Stimulated activated CD4-positive, alpha-beta T cell treated with anti-CD3 and anti-CD28 coated beads, Interleukin-4, amount 100 ng/mL, for 4 hours (primary cell): ENCODE measurements around the gene SREBF2.

Experiments
- DNase-seq, 2 experiments: peaks; one replicate each; pipeline ENCODE4 v3.0.0-alpha.2; 2020

The SREBF2 gene

DNA sequence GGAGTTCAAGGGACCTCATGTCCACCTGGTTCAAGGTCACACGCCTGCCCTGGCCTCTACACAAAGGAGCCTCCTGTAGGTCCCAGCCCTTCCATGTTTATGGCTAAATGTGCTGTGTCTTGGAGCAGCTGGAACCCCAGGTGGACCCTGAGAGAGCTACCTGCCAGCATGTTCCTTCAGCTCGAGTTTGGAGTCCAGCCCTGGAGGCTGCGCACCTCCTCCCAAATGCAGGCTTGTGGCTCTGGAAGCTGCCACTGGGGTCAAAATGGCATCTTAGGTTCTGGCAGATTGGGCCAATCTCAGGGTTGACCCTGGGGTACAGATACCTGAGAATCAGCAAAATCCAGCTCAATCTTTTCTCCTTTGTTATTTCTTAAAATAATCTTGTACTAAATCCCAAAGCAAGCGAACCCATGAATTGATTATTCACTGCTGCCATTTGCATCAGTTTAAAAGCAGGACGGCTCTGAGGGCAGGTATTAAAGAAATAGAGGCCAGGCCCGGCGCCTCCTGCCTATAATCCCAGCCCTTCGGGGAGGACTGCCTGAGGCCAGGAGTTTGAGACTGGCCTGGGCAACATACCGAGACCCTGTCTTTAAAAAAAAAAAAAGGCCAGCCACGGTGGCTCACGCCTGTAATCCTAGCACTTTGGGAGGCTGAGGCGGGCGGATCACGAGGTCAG, 90.8 kb downstream of the SREBF2 start:
- DNase-seq = no peak

GRCh38 chr22:41925783-41926460, 93.0 kb downstream of the SREBF2 start:
- DNase-seq = peak; percentile 68 to 78

GRCh38 chr22:41927813-41928212, 94.9 kb downstream of the SREBF2 start:
- DNase-seq = no peak

GRCh38 chr22:41928593-41929417, 95.9 kb downstream of the SREBF2 start:
- no peak for DNase-seq

DNA sequence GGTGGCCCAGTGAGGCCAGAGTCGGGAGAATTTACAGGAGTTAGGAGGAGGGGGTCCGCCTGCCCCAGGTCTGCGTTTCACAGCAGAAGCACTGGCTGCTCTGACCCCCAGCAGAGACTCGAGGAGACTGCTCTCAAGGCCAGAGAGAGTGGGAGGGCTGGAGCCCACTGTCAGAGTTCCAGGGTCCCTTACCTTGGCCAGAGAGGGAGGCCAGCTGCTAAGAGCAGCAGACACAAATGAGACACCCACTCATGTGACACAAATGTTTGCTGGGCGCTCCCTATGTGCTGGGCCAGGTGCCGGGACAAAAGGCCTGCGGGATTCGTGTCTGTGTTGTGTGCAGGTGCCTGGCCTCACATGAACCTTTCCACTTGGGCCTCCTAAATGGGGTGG, 96.5 kb downstream of the SREBF2 start:
- DNase-seq = no peak

DNA sequence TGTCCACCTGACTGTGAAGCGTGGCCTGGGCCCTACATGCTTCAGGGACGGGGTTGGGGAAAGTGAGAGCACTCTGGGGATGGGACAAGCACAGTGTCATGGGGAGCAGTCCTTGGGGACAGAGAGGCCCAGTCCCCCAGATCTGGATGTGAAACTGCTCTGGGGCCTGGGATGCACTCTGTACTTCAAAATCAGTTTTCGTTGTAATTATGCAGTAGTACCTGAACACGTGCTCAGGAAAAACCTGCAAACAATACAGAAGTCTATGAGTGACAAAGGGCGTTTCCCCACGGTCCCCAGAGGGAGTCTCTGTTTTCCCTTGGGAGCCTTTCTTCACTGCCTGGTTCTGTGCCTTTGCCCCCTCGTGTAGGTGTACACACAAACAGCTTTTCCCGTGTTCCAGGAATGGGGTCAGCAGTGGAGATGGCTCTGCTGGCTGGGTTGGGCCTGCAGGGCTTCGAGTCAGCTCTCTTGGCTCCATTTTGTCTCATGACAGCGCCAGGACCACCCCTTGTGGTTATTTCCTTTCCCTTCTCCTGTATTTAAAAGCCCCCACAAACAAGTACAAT, 98.9 kb downstream of the SREBF2 start:
- no peak for DNase-seq

DNA sequence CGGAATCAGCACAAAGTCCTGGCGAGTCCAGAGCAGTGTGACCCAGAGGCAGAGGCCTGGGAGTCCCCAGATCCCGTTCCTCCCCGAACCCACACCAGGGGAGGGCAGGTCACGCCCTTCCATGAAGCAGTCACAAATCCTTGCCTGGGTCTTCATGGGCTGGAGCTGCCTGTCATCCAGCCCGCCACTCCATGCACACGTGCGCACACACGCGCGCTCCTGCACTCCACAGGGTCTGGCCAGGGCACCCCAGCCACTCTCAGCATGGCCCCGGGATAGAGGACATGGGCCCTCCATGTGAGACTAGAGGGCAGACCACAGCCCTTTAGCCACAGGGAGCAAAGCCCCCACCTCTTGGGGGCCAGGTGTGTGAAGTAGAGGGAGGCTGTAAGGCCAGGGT, 99.4 kb downstream of the SREBF2 start:
- no peak for DNase-seq

DNA sequence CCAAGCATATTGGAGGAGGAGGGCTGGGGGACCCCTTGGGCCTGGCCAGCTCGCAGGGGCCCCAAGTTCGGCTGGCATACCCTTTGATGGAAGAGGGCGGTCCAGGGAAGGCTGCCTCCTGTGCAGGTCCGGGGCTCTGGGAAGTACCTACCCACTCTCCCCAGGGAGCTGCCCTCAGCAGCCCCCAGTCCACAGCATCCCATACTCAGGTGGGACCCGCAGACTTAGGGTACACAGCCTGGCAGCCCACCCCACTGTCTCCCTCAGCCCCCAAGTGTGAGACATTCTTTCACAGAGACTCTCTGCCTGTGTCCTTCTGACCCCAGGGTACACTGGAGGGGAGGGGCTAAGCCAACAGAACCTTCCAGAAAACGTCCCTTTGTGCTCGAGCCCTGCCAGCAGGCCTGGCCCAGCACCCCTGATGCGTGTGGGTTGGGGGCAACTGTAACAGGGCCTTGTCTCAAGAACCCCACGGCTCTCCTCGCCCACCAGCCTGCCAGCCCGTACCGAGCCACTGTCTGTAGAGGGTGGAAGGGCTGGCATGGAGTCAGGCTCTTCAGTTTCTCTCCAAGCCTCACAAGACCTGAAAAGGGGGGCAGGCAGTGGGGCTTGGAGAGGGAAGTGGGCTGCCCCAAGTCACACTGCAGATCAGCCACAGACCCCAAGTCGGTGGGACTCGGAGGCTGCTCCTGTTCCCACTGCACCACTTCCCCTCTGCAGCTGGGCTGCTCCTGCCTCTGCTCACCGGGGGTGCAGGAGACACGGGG, 100.7 kb downstream of the SREBF2 start:
- no peak for DNase-seq

DNA sequence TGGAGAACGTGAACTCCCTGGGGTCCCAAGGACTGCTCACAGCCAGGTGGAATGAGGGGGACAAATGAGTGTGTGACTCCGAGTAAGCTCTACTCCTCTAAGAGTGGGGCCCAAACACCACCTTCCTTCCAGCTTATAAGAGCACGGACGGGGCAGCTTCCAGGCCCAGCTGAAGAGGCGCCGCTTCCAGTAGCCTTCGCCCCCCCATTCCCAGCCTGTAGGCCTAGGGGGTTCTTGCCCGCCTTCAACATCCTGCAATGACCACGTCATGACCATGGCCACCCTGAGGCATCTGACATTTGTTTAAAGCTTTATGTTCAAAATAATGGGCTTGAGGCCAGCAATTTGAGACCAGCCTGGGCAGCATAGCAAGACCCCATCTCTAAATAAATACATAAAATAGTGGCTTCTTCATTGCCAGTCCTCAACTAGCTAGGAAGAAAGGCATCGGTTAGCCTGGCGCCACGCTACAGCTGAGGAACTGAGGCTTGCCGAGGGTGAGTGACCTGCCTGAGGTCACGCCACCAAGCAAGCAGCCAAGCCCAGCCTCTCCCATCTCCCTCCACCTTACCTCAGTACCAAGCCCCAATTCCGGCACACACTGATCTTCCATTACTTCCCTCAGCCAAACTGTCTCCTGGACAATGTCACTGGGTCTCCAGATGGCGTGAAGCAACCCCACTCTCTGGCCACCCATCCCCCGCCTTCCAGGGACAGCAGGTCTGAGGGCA, 101.5 kb downstream of the SREBF2 start:
- DNase-seq = no peak

- no peak for DNase-seq
Measured at GRCh38 chr22:41935015-41935351, 102.1 kb downstream of the SREBF2 start.

DNA sequence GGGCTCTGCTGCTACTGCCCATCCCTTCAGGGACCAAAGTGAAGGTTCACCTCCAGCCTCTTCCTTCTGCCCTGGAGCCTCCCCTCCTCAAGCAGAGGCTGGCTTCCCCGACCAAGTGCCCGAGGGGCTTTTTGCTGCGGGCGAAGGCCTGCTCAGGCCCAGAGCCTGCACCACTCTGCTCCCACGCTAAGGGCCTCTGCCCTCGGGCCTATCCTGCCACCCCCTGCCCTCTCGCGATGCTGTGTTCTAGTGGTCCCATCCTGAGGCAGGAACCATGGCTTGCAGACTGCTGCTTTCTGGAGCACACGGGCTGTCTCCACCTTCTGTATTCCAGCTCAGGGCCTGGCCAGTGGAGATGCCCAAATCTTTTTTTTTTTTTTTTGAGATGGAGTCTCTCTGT, 102.6 kb downstream of the SREBF2 start:
- DNase-seq = no peak

GRCh38 chr22:41936894-41937169, 103.9 kb downstream of the SREBF2 start:
- DNase-seq = no peak

- DNase-seq = peak; percentile 83 to 96
Measured at GRCh38 chr22:41939981-41940831, 107.3 kb downstream of the SREBF2 start.

DNA sequence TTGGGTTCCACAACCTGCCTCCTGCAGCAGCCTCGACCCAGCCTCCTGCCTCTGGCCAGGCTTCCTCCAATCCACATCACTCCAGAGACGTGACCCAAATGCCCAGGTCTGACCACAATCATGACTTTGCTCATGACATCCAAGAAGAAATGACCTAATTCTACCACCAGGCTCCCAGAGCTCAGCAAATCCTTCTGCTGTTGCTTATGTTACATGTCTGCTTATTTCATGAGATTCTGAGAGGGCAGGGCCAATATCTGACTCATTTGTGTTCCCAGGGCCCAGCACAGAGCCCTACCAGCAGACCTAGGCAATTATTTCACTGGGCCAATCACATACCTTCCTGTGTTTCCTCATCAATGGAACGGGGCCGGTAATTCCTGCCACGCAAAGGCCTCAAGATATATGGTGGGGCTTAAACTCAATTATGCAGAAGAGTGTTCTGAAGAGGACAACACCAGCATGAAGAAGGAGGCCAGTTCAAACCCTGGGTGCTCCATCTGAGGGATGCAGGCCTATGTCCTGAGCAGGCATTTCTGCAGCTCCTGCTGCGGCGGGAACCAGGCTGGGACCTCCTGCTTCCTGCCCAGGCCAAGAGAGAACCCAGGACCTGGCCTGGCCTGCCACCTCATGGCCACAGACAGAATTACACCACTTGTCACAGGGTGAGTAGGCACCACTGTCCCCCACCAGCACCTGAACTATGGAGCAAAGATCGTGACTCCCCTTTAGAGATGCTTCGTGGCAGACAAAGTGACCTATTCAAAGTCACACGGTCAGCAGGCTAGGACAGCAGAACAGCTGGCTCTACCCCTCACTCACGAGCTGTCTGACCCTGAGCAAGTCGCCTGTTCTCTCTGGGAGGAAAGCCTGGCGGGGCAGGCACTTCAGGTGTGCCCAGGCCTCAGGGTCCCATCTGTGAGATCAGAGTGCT, 108.2 kb downstream of the SREBF2 start:
- peak; percentile 79 to 81 for DNase-seq

GRCh38 chr22:41943661-41944209, 110.8 kb downstream of the SREBF2 start:
- DNase-seq = no peak

- DNase-seq = peak; percentile 83 to 88
Measured at GRCh38 chr22:41946629-41947423, 113.9 kb downstream of the SREBF2 start, which contains the start of gene CENPM. TSS of gene CENPM (minus strand) at chr22:41947152. CDS start at chr22:41947076, 76 bp downstream.

- no peak for DNase-seq
Measured at GRCh38 chr22:41947424-41948080, 114.6 kb downstream of the SREBF2 start.

DNA sequence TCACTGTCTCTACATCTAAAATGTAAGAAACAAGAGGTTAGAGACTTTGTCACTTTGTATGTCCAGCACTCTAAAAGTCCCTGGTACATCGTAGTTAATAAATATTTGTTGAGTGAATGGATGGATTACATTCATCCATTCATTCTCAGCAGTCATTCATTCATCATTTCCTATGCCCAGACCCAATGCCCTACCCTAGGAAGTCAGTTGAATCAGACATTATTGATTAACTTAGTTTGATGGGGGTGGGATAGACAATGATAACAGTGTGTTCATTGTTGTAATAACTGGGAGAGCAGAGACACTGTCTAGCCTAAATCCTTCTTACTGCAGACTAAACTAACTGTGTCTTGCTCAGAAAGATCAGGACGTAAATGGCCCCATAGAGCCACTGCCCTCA, 115.2 kb downstream of the SREBF2 start:
- DNase-seq = no peak
